ENCODE measurements around the gene ARPIN. TPM values are rescaled to one million over a fixed set of nuclear protein-coding genes. Genes with fewer than 3 reads are reported as not detected.

Gene ARPIN

GRCh38 chr15:89845305-89845893 is 67.4 kb downstream of the ARPIN start:
- no peaks in the 10 kb centered on the region for H3K27me3 ChIP-seq (ENCODE audit: insufficient read depth, poor library complexity, severe bottlenecking)
- H3K4me3 ChIP-seq (replicated peaks; ENCODE audit: insufficient read depth, low read length) = no peak overlapping the region
- TF ChIP-seq GABPA (IDR thresholded peaks at IDR 0.05; ENCODE audit: low read depth) = no peak
- TF ChIP-seq SPI1 (IDR thresholded peaks at IDR 0.05; ENCODE audit: borderline replicate concordance, low read depth) = no peak
- TF ChIP-seq POLR2AphosphoS5 (IDR thresholded peaks at IDR 0.05; ENCODE audit: low read depth) = no peak
- no peak for TF ChIP-seq REST (IDR thresholded peaks at IDR 0.05; ENCODE audit: insufficient replicate concordance, low read depth)
- TF ChIP-seq CTCF (IDR thresholded peaks at IDR 0.05; ENCODE audit: insufficient read depth, low read length) = no peak
- H3K27ac ChIP-seq (replicated peaks) = no peak overlapping the region
- DNase-seq (ENCODE audit: low read depth in 1 of 2, low spot score in 1 of 2) = no peak

Small RNAs within 50 kb of the gene (microRNA-seq; reads per million reads assigned to microRNA genes)
- gene MIR5009 (0.90 reads per million), gene MIR5094 (not detected)
